Prostate gland (tissue), 2 donors: ENCODE results near the gene PLXNB2.

ENCODE experiments used
- POLR2A ChIP-seq: fragments of 450-650 bp; IDR thresholded peaks from one replicate; pipeline ENCODE4 v1.6.1; 2016; ENCODE audit warnings: antibody characterized with exemption, mild to moderate bottlenecking
- POLR2AphosphoS5 ChIP-seq: sonication (generic); formaldehyde crosslinking; IDR thresholded peaks from one replicate; pipeline ENCODE4 v1.6.1; 2017; ENCODE audit warnings: antibody characterized with exemption
- TF ChIP-seq, protein P1 (sequence below), 4 experiments: fragments of 200-600 bp in 2 of 4; fragments of 450-650 bp in 2 of 4; sonication (generic) in 2 of 4; IDR thresholded peaks; 1 replicate in 3 of 4; 2 replicates in 1 of 4; pipeline ENCODE4 v1.5.1; 2016 to 2019; ENCODE audit warnings: antibody characterized with exemption in 4 of 4, mild to moderate bottlenecking in 2 of 4, moderate library complexity in 2 of 4

DNA sequence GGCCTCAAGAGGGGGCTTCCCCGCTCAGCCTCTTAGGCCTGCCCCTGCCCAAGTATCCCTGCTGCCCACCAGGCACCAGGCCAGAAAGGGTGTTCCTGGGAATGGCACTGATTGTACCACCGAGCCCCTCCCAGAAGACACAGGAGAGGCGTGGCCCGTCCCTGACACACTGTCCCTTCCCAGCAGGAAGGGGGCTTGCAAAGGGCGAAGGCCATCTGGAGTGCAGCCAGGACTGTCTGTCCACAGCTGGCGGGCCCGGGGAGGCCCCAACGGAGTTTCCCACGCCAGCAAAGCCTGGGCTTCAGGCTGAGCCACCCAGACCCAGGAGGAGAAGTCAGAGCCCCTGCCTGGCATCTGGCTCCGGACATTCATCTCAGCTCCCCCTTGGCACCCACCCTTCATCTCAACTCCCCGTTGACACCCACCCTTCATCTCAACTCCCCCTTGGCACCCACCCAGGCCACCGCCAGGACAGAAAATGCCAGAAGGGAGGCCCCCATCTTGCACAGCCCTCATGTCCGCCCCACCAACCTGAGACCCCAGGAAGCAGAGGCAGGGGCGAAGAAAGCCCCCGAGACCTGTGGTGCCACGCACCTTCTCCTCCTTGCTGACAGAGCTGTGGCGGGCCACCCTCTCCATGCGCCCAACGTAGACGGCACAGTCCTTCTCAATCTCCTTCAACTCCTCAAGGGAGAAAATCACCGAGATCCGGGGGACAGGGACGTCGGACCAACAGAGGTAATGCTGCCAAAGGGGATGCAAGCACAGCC is 82.1 kb downstream of the PLXNB2 start:
- TF ChIP-seq POLR2A (no peak), POLR2AphosphoS5 (no peak)
- TF ChIP-seq, protein P1, sequence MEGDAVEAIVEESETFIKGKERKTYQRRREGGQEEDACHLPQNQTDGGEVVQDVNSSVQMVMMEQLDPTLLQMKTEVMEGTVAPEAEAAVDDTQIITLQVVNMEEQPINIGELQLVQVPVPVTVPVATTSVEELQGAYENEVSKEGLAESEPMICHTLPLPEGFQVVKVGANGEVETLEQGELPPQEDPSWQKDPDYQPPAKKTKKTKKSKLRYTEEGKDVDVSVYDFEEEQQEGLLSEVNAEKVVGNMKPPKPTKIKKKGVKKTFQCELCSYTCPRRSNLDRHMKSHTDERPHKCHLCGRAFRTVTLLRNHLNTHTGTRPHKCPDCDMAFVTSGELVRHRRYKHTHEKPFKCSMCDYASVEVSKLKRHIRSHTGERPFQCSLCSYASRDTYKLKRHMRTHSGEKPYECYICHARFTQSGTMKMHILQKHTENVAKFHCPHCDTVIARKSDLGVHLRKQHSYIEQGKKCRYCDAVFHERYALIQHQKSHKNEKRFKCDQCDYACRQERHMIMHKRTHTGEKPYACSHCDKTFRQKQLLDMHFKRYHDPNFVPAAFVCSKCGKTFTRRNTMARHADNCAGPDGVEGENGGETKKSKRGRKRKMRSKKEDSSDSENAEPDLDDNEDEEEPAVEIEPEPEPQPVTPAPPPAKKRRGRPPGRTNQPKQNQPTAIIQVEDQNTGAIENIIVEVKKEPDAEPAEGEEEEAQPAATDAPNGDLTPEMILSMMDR (IDR thresholded peaks at IDR 0.05): no peak
